AG04450 (cell line): ENCODE data around the gene CACNB4. TPM values are rescaled to one million over a fixed set of nuclear protein-coding genes. Genes with fewer than 3 reads are reported as not detected.

Experiments used
- CTCF ChIA-PET: fragments of 300-600, 350-600 bp; formaldehyde crosslinking; extraction: SDS; loops from one replicate; lab custom pipeline; 2022; ENCODE audit warnings: antibody characterized with exemption, inconsistent platforms; lab: Charles Lee
- POLR2A ChIA-PET: fragments of 350-600 bp; formaldehyde crosslinking; extraction: SDS; loops from one replicate; lab custom pipeline; 2021; ENCODE audit warnings: antibody characterized with exemption, inconsistent platforms; lab: Yijun Ruan, JAX
- DNase-seq: peaks from one replicate; pipeline ENCODE4 v3.0.0-alpha.2; 2011; ENCODE audit warnings: low read depth, low spot score
- H3K27ac ChIP-seq: one replicate; pipeline ENCODE4 v1.5.1; 2012; ENCODE audit warnings: low read depth, low read length, control low read depth
- H3K27me3 ChIP-seq: one replicate; pipeline ENCODE4 v1.6.0; 2012; ENCODE audit warnings: low read length; ENCODE audit not compliant: control insufficient read depth, insufficient read depth
- H3K4me3 ChIP-seq: 2 replicates; pipeline ENCODE4 v1.5.1; 2011; ENCODE audit warnings: mild to moderate bottlenecking, low read depth, low read length, control low read depth
- H3K9me3 ChIP-seq: 2 replicates; pipeline ENCODE4 v1.5.1; 2012; ENCODE audit warnings: low read length; ENCODE audit not compliant: control insufficient read depth, insufficient read depth
- CTCF ChIP-seq: IDR thresholded peaks from 2 replicates; pipeline ENCODE4 v1.5.1; 2011; ENCODE audit warnings: low read depth, low read length, control low read depth, inconsistent platforms
- polyA plus RNA-seq: library from polyadenylated mRNA; depleted of rRNA; stranded (reverse); fragments of >200 nt; gene quantifications from 2 replicates; pipeline ENCODE4 v1.2.3, GENCODE V29; 2011

CACNB4 gene
- polyA plus RNA-seq, 1 experiment = 0.22 TPM

- DNase-seq = no peak
- H3K4me3 ChIP-seq = no peak overlapping the region
- H3K27me3 ChIP-seq = peaks cover 5% of the 10 kb centered on the region
- CTCF ChIA-PET = interaction anchor here (1.3 kb wide), 1 partner anchor 50 kb away, joined by 3 read pairs; no protein-coding TSS in a partner anchor
- POLR2A ChIA-PET = no interaction called here
- TF ChIP-seq CTCF = no peak
- no peaks in the 10 kb centered on the region; the same call in 1 of the 2 replicates for H3K9me3 ChIP-seq
- no peak overlapping the region for H3K27ac ChIP-seq
Observed at GRCh38 chr2:151975460-151976414, 123.1 kb downstream of the CACNB4 start.

DNA sequence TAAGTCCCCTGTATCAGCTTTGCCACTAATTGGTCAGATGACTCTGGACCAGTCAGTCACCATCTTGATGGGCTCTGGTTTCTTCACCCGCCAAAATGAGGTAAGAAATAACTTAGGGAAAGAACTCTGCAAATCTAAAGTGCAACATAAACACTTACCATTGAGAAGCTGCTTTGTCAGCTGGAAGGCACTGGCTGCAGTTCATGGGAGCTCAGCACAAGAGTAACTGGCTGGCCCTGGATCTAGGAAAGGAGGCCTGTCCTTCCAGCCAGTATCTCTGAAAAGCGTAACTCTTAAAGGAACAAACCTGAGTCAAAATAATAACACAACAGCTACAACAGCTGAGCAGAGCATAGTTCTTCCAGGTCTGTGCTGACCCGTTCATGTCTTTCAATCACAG lies 123.9 kb downstream of the CACNB4 start:
- no peak for DNase-seq
- peaks cover 5% of the 10 kb centered on the region for H3K27me3 ChIP-seq
- no peak for TF ChIP-seq CTCF
- no peak overlapping the region for H3K27ac ChIP-seq
- POLR2A ChIA-PET = no interaction called here
- CTCF ChIA-PET = no interaction called here
- H3K4me3 ChIP-seq = no peak overlapping the region
- H3K9me3 ChIP-seq = no peaks in the 10 kb centered on the region; the same call in 1 of the 2 replicates

DNA sequence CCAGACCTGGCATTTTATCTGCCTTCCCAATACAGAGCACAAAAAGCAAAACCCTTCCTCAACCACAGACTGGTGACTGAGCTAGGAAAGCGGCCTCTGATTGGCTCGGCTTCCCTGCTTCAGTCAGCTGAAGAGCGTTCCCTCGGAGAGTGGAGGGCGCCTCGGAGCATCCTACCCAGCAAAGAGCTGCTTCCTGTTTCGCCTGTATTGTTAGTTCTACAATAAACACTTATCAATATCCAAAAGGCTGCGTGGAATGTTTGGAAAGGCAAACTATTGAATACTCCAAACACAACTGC lies 125.0 kb downstream of the CACNB4 start:
- TF ChIP-seq CTCF = no peak
- Histone ChIP-seq H3K9me3 (no peaks in the 10 kb centered on the region; the same call in 1 of the 2 replicates), H3K4me3 (no peak overlapping the region), H3K27ac (no peak overlapping the region), H3K27me3 (peaks cover 5% of the 10 kb centered on the region)
- ChIA-PET POLR2A (interaction anchor here (0.7 kb wide), 1 partner anchor 25 kb away, joined by 13 read pairs; no protein-coding TSS in a partner anchor), CTCF (no interaction called here)
- no peak for DNase-seq

DNA sequence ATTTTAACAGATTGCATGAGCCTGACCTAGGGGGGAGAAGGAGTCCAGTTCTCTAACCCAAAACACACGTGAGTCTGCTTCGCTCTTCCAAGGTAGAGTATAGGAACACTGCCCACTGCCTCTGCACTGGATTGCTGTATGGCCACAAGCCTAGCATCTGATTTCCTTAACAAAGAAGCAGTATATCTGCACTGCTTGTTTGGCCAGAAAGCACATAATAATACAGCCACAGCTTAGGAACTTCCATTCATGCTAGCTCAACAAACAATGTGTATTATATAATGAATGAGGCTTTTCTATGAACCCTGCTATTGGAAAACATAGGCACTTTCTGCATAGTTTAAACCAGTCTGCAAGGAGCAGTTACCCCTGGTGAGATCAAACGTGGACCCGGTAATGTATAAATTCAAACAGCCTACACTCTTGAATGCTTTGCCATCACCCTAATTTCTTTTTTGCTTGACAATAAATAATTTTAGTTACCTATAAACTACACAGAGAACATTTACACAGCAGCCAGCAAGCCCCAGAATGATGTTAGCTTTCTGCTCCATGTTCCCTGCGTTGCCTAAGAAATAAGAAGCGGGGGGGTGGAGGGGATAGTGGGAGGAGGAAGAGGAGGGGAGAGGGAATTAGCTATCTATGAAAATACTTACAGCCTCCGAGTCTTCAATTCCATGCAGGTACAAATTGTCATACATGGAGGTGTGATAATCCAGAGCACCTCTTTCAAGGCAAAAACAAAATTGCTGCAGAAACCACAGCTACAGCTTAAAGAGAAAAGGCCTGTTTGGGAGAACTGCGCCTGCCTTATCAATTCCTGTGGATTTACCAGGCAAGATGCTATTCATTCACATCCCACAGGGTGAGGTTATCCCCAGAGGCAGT lies 125.6 kb downstream of the CACNB4 start:
- ChIA-PET POLR2A (interaction anchor here (0.7 kb wide), 1 partner anchor 25 kb away, joined by 13 read pairs; no protein-coding TSS in a partner anchor), CTCF (no interaction called here)
- no peak overlapping the region for H3K27ac ChIP-seq
- no peaks in the 10 kb centered on the region for H3K9me3 ChIP-seq
- peaks cover 3% of the 10 kb centered on the region for H3K27me3 ChIP-seq
- DNase-seq = no peak
- no peak for TF ChIP-seq CTCF
- H3K4me3 ChIP-seq = no peak overlapping the region
